SK-N-SH treated with all-trans-retinoic acid at 6 μM for 48 hours (cell line): ENCODE results near the gene DENND2A.
"Not testable (repeated sequence)": the region's sequence is repeated elsewhere in the genome, so short reads cannot be mapped to it uniquely, and the experiment has no call there.

ENCODE experiments used
- ARNTL ChIP-seq: fragments of 450-650 bp; formaldehyde crosslinking; IDR thresholded peaks from 2 replicates; pipeline ENCODE4 v1.5.0; 2020; ENCODE audit warnings: low read depth, mild to moderate bottlenecking, moderate library complexity, borderline replicate concordance
- CREB5 ChIP-seq: fragments of 250-450 bp; sonication (Bioruptor Pico); IDR thresholded peaks from 2 replicates; pipeline ENCODE4 v1.5.1; 2020; ENCODE audit warnings: low read depth, mild to moderate bottlenecking, moderate library complexity
- CSDC2 ChIP-seq: fragments of 250-450 bp; sonication (Bioruptor Pico); IDR thresholded peaks from 2 replicates; pipeline ENCODE4 v1.5.0; 2020; ENCODE audit warnings: mild to moderate bottlenecking, moderate library complexity
- ESRRG ChIP-seq: fragments of 250-450 bp; sonication (Bioruptor Pico); IDR thresholded peaks from 2 replicates; pipeline ENCODE4 v1.6.1; 2021; ENCODE audit warnings: mild to moderate bottlenecking
- ISL1 ChIP-seq: fragments of 250-450 bp; sonication (Bioruptor Pico); IDR thresholded peaks from 2 replicates; pipeline ENCODE4 v2.1.2; 2022; ENCODE audit warnings: mild to moderate bottlenecking, moderate library complexity
- PATZ1 ChIP-seq: fragments of 250-450 bp; sonication (Bioruptor Pico); IDR thresholded peaks from 2 replicates; pipeline ENCODE4 v1.8.0; 2020; ENCODE audit warnings: mild to moderate bottlenecking, moderate library complexity, borderline replicate concordance
- PPARA ChIP-seq: fragments of 250-450 bp; sonication (Bioruptor Pico); IDR thresholded peaks from 2 replicates; pipeline ENCODE4 v1.5.0; 2020; ENCODE audit warnings: mild to moderate bottlenecking, borderline replicate concordance
- RARB ChIP-seq: fragments of 250-450 bp; sonication (Bioruptor Pico); IDR thresholded peaks from 2 replicates; pipeline ENCODE4 v1.8.0; 2021; ENCODE audit warnings: mild to moderate bottlenecking, moderate library complexity
- TCF4 ChIP-seq: fragments of 250-450 bp; sonication (Bioruptor Pico); IDR thresholded peaks from 2 replicates; pipeline ENCODE4 v1.8.0; 2021; ENCODE audit warnings: mild to moderate bottlenecking, moderate library complexity, borderline replicate concordance
- TOX ChIP-seq: fragments of 250-450 bp; sonication (Bioruptor Pico); IDR thresholded peaks from 2 replicates; pipeline ENCODE4 v1.8.0; 2021; ENCODE audit warnings: mild to moderate bottlenecking, moderate library complexity, borderline replicate concordance
- TSHZ2 ChIP-seq: fragments of 250-450 bp; sonication (Bioruptor Pico); IDR thresholded peaks from 2 replicates; pipeline ENCODE4 v1.5.0; 2020; ENCODE audit warnings: mild to moderate bottlenecking, moderate library complexity
- ZFP3 ChIP-seq: fragments of 250-450 bp; sonication (Bioruptor Pico); IDR thresholded peaks from 2 replicates; pipeline ENCODE4 v1.5.0; 2020; ENCODE audit warnings: mild to moderate bottlenecking, moderate library complexity

- TF ChIP-seq ARNTL; TCF4; CSDC2 (CRISPR knock-in tag); ZFP3 (CRISPR knock-in tag); PATZ1 (CRISPR knock-in tag); TSHZ2; TOX; ESRRG; RARB (CRISPR knock-in tag); ISL1 (CRISPR knock-in tag); CREB5 (CRISPR knock-in tag); PPARA (CRISPR knock-in tag): not testable (repeated sequence)
Measured at GRCh38 chr7:140644761-140645160, 4.1 kb upstream of the DENND2A start.
